HepG2 (cell line): ENCODE results near the gene FNDC3A. TPM values are rescaled to one million over a fixed set of nuclear protein-coding genes. Genes with fewer than 3 reads are reported as not detected.

Experiments
- ATAC-seq: fragments of 200-7000 bp; cut with Tn5 transposase; 3 replicates; pipeline ENCODE4 v1.9.1; 2020; ENCODE audit warnings: mild to moderate bottlenecking, moderate library complexity
- BruUV-seq: library from RNA; stranded (reverse); fragments of 400-500 nt; replicated peaks from 2 replicates; lab custom pipeline; 2021; lab: Mats Ljungman, UMichigan
- CTCF ChIA-PET: fragments of 300-600 bp; formaldehyde crosslinking; extraction: SDS; loops from one replicate; lab custom pipeline; 2021; ENCODE audit warnings: low total read pairs, inconsistent platforms, low intra/inter-chr PET ratio; lab: Yijun Ruan, JAX
- POLR2A ChIA-PET: fragments of 350-600 bp; sonication (Branson Sonifier 250); formaldehyde crosslinking; loops from one replicate; lab custom pipeline; 2020; ENCODE audit warnings: antibody characterized with exemption, inconsistent platforms; lab: Yijun Ruan, JAX
- DNase-seq: peaks from one replicate; pipeline ENCODE4 v3.0.0-alpha.2; 2015; ENCODE audit warnings: low spot score
- FAIRE-seq: peaks from 3 replicates; lab custom pipeline; 2011; peaks lifted over from hg19 to GRCh38; lab: Jason Lieb, UNC
- H2AFZ ChIP-seq: one replicate; pipeline ENCODE4 v1.6.1; 2011; ENCODE audit warnings: low read length, inconsistent platforms
- H3K27ac ChIP-seq: fragments of 300-600 bp; 3 replicates; pipeline ENCODE4 v1.8.0; 2011; ENCODE audit warnings: mixed run types, mild to moderate bottlenecking, mixed read lengths, low read length, inconsistent platforms; ENCODE audit not compliant: insufficient read depth; ENCODE audit errors: extremely low read length
- H3K27me3 ChIP-seq, 2 experiments: fragments of 200-600 bp in 1 of 2; 2 replicates in 1 of 2; 3 replicates in 1 of 2; pipeline versions ENCODE4 v1.6.0 to v1.8.0; 2011; ENCODE audit warnings: low read length in 2 of 2, mild to moderate bottlenecking in 2 of 2, moderate library complexity in 2 of 2, inconsistent platforms in 1 of 2; ENCODE audit not compliant: insufficient read depth in 2 of 2, control insufficient read depth in 1 of 2
- H3K36me3 ChIP-seq, 2 experiments: fragments of 200-600 bp in 1 of 2; replicated peaks in 1 of 2; 2 replicates in 1 of 2; 3 replicates in 1 of 2; pipeline versions ENCODE4 v1.5.1 to v1.8.0; 2011; ENCODE audit warnings: low read length in 2 of 2, inconsistent platforms in 1 of 2; ENCODE audit not compliant: insufficient read depth in 2 of 2, control insufficient read depth in 1 of 2
- H3K4me1 ChIP-seq: 2 replicates; pipeline ENCODE4 v1.5.1; 2012; ENCODE audit warnings: low read length, inconsistent platforms; ENCODE audit not compliant: insufficient read depth
- H3K4me2 ChIP-seq: 2 replicates; pipeline ENCODE4 v1.6.0; 2011; ENCODE audit warnings: low read depth, low read length, inconsistent platforms
- H3K4me3 ChIP-seq, 3 experiments: fragments of 200-600 bp in 1 of 3; sonication (generic), shearing (Covaris generic) in 1 of 3; replicated peaks in 1 of 3; 2 replicates each; pipeline ENCODE4 v1.5.1; 2011 to 2016; ENCODE audit warnings: low read length in 3 of 3, inconsistent platforms in 2 of 3, low read depth in 2 of 3, mild to moderate bottlenecking in 2 of 3, control low read depth in 1 of 3, mixed read lengths in 1 of 3; ENCODE audit not compliant: insufficient read depth in 1 of 3
- H3K79me2 ChIP-seq: one replicate; pipeline ENCODE4 v1.6.1; 2011; ENCODE audit warnings: low read length, inconsistent platforms; ENCODE audit not compliant: insufficient read depth
- H3K9ac ChIP-seq: 2 replicates; pipeline ENCODE4 v1.6.0; 2011; ENCODE audit warnings: mild to moderate bottlenecking, low read depth, low read length, inconsistent platforms; ENCODE audit not compliant: insufficient read depth
- H3K9me3 ChIP-seq: 2 replicates; pipeline ENCODE4 v1.5.1; 2012; ENCODE audit warnings: mild to moderate bottlenecking, low read length
- H4K20me1 ChIP-seq: 2 replicates; pipeline ENCODE4 v1.6.0; 2011; ENCODE audit warnings: inconsistent platforms, mild to moderate bottlenecking, low read length, moderate library complexity; ENCODE audit not compliant: insufficient read depth
- CCDC6 ChIP-seq: sonication (generic); formaldehyde crosslinking; IDR thresholded peaks from 2 replicates; pipeline ENCODE4 v1.8.1; 2022; ENCODE audit warnings: mild to moderate bottlenecking, missing genetic modification reagents, moderate library complexity
- DPF2 ChIP-seq: sonication (generic); formaldehyde crosslinking; IDR thresholded peaks from 2 replicates; pipeline ENCODE4 v1.4.0; 2020; ENCODE audit warnings: mild to moderate bottlenecking, low read depth, missing genetic modification reagents, borderline replicate concordance
- HDAC2 ChIP-seq: sonication (generic); formaldehyde crosslinking; IDR thresholded peaks from 2 replicates; pipeline ENCODE4 v1.4.0; 2020; ENCODE audit warnings: missing genetic modification reagents
- NCOA5 ChIP-seq: sonication (generic); formaldehyde crosslinking; IDR thresholded peaks from 2 replicates; pipeline ENCODE4 v1.4.0; 2020; ENCODE audit warnings: missing genetic modification reagents
- NR2F6 ChIP-seq, 2 experiments: IDR thresholded peaks; 2 replicates each; pipeline ENCODE4 v1.6.1; 2016; ENCODE audit warnings: antibody characterized with exemption in 1 of 2, mild to moderate bottlenecking in 1 of 2
- SRF ChIP-seq: IDR thresholded peaks from 2 replicates; pipeline ENCODE4 v1.6.1; 2011; ENCODE audit warnings: mild to moderate bottlenecking, low read depth, low read length, moderate library complexity
- STAT5B ChIP-seq: sonication (generic); formaldehyde crosslinking; IDR thresholded peaks from 2 replicates; pipeline ENCODE4 v1.4.0; 2020; ENCODE audit warnings: missing genetic modification reagents
- TRIM24 ChIP-seq: sonication (generic); formaldehyde crosslinking; IDR thresholded peaks from 2 replicates; pipeline ENCODE4 v1.8.0; 2022; ENCODE audit warnings: mild to moderate bottlenecking, missing genetic modification reagents
- ZBTB7B ChIP-seq: sonication (generic); formaldehyde crosslinking; IDR thresholded peaks from 2 replicates; pipeline ENCODE4 v1.4.0; 2020; ENCODE audit warnings: missing genetic modification reagents
- ZFP1 ChIP-seq: IDR thresholded peaks from 2 replicates; pipeline ENCODE4 v1.6.1; 2016
- ZNF274 ChIP-seq: sonication (generic); formaldehyde crosslinking; IDR thresholded peaks from 2 replicates; pipeline ENCODE4 v1.5.1; 2020; ENCODE audit warnings: mild to moderate bottlenecking, missing genetic modification reagents
- ZNF317 ChIP-seq: sonication (generic); formaldehyde crosslinking; IDR thresholded peaks from 2 replicates; pipeline ENCODE4 v1.5.0; 2020; ENCODE audit warnings: mild to moderate bottlenecking, missing genetic modification reagents
- ZNF335 ChIP-seq: sonication (generic); formaldehyde crosslinking; IDR thresholded peaks from 2 replicates; pipeline ENCODE4 v1.4.0; 2020; ENCODE audit warnings: missing genetic modification reagents
- ZNF614 ChIP-seq: IDR thresholded peaks from 2 replicates; pipeline ENCODE4 v1.6.1; 2018; ENCODE audit warnings: missing biosample characterization, missing genetic modification reagents, inconsistent platforms, borderline replicate concordance
- WGBS: methylation state at CpG from one replicate; pipeline ENCODE4 v1.1.6; 2017; ENCODE audit warnings: low lambda C conversion rate; 5-methylcytosine and 5-hydroxymethylcytosine counted together
- in situ Hi-C: cut with HindIII; loops from 2 replicates; pipeline ENCODE4 v1.10.0; 2017; ENCODE audit warnings: low pct_unique_long_range_greater_than_20kb; ENCODE audit not compliant: extremely low pct_ligation_motif_present
- intact Hi-C: fragments of 100-400 bp; cut with micrococcal nuclease; formaldehyde crosslinking; loops from one replicate; pipeline ENCODE4 v1.10.0; 2022; ENCODE audit not compliant: unreplicated experiment
- polyA plus RNA-seq, 8 experiments: library from polyadenylated mRNA; depleted of rRNA in 3 of 8; stranded (reverse) in 7 of 8; unstranded in 1 of 8; fragments of >200 nt; fragmentation: Illumina TruSeq in 4 of 8; extraction: Trizol in 4 of 8; gene quantifications; 2 replicates each; pipeline versions ENCODE4 v1.2.1 to v1.2.3, GENCODE V29; 2011 to 2016; ENCODE audit warnings: low read depth in 4 of 8, missing spikeins in 1 of 8, mixed read lengths in 1 of 8; ENCODE audit not compliant: insufficient read depth in 1 of 8
- total RNA-seq, 5 experiments: library from RNA; depleted of rRNA; stranded (reverse); fragments of >200 nt; fragmentation: Illumina TruSeq; extraction: Trizol; gene quantifications; 2 replicates each; pipeline ENCODE4 v1.2.3, GENCODE V29; 2016; ENCODE audit warnings: low read depth in 1 of 5
- TF ChIP-seq, protein P1 (sequence below): sonication (generic); formaldehyde crosslinking; IDR thresholded peaks from 2 replicates; pipeline ENCODE4 v1.8.0; 2022; ENCODE audit warnings: missing genetic modification reagents, mild to moderate bottlenecking, borderline replicate concordance
- TF ChIP-seq, protein P2 (sequence below), 2 experiments: fragments of 450-650 bp in 1 of 2; sonication (generic) in 1 of 2; formaldehyde crosslinking; IDR thresholded peaks; 2 replicates each; pipeline versions ENCODE4 v1.5.0 to v1.8.0; 2020 to 2022; ENCODE audit warnings: mild to moderate bottlenecking in 1 of 2, missing genetic modification reagents in 1 of 2
- TF ChIP-seq, protein P3 (sequence below): sonication (generic); formaldehyde crosslinking; IDR thresholded peaks from 2 replicates; pipeline ENCODE4 v1.4.0; 2020; ENCODE audit warnings: mild to moderate bottlenecking, missing genetic modification reagents

Gene FNDC3A
- total and polyA plus RNA-seq, 2 of the 13 experiments (the other 11 are each of a cell fraction or from before 2014, with no cell fraction given), result 36.7 to 39.3 TPM

DNA sequence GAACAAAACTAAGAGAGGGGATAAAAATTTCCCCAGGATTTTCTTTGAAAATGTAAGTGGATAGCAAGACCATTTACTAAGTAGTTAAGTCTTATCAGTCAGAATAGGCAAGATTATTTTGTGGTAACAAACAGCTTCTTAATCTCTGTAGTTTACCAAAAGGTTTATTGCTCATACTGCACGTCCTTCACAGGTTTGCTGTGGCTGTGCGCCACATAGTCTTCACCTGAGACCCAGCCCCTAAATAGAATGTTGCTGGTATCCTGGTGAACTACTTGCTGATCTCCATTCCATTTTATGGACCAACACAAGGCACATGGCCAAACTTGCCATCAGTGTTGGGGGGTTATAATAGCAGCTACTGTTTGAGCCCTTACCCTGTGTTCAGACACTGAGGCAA, 44.6 kb downstream of the FNDC3A start (continued):
- TF ChIP-seq ZNF335 (no peak), CCDC6 (CRISPR knock-in tag) (no peak), ZNF614 (CRISPR knock-in tag) (no peak), HDAC2 (CRISPR knock-in tag) (no peak), ZNF317 (CRISPR knock-in tag) (no peak), NR2F6 (IDR thresholded peaks at IDR 0.05) (no peak), NR2F6 (CRISPR knock-in tag; IDR thresholded peaks at IDR 0.05) (no peak)

DNA sequence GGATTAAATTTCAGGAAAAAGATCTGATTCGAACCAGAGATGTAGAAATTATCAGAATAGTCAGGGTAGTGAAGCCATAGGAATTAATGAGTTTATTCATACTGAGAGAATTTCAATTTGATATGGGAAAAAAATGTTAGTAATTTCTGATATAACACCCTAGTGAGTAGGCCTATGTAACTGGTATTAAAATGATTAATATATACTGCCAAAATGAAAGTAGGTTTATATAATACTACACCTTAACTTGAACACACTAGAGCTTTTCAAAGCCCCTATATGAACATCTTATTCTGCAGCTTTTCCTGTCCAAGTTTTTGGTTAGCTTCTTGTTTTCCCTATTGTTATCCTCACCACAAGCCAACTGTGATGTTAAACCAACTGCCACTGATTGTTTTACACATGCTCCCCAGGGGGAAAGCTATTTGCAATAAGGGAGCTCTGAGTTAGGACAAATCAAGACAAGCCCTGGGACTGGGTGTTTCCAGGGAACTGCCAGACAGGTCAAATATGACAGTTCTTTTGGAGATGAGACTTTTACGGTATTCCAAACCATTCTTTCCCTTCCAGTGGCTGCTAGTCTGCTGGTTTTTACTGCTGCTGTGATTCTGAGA, 45.3 kb downstream of the FNDC3A start:
- no peak overlapping the region for H3K27ac ChIP-seq
- ATAC-seq, result no peak
- POLR2A ChIA-PET, result no interaction called here
- CTCF ChIA-PET, result no interaction called here
- H4K20me1 ChIP-seq, result no peaks in the 10 kb centered on the region
- DNase-seq, result no peak
- H3K9me3 ChIP-seq, result no peaks in the 10 kb centered on the region; the same call in 1 of the 2 replicates
- H3K4me1 ChIP-seq, result peaks cover 29% of the 10 kb centered on the region
- in situ Hi-C loops, result no loop called here
- H3K79me2 ChIP-seq, result peaks cover 5% of the 10 kb centered on the region
- intact Hi-C loops, result no loop called here
- no peaks in the 10 kb centered on the region for H3K27me3 ChIP-seq
- 94% methylated on average over 2 of the region's 2 CpGs for WGBS
- no peak overlapping the region for H3K4me2 ChIP-seq
- no peak overlapping the region for H3K4me3 ChIP-seq
- H3K36me3 ChIP-seq, result no peaks in the 10 kb centered on the region
- no peak for FAIRE-seq
- no TSS peak for BruUV-seq
- TF ChIP-seq, protein P1, sequence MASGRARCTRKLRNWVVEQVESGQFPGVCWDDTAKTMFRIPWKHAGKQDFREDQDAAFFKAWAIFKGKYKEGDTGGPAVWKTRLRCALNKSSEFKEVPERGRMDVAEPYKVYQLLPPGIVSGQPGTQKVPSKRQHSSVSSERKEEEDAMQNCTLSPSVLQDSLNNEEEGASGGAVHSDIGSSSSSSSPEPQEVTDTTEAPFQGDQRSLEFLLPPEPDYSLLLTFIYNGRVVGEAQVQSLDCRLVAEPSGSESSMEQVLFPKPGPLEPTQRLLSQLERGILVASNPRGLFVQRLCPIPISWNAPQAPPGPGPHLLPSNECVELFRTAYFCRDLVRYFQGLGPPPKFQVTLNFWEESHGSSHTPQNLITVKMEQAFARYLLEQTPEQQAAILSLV (CRISPR knock-in tag), result no peak
- no peak for TF ChIP-seq ZNF274
- no peak for TF ChIP-seq SRF
- no peak for TF ChIP-seq ZBTB7B (CRISPR knock-in tag)
- no peak for TF ChIP-seq STAT5B (CRISPR knock-in tag)
- TF ChIP-seq ZFP1 (CRISPR knock-in tag), result no peak
- TF ChIP-seq, protein P2, sequence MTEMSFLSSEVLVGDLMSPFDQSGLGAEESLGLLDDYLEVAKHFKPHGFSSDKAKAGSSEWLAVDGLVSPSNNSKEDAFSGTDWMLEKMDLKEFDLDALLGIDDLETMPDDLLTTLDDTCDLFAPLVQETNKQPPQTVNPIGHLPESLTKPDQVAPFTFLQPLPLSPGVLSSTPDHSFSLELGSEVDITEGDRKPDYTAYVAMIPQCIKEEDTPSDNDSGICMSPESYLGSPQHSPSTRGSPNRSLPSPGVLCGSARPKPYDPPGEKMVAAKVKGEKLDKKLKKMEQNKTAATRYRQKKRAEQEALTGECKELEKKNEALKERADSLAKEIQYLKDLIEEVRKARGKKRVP (CRISPR knock-in tag; IDR thresholded peaks at IDR 0.05), result no peak
- TF ChIP-seq NCOA5 (CRISPR knock-in tag), result no peak
- TF ChIP-seq, protein P3, sequence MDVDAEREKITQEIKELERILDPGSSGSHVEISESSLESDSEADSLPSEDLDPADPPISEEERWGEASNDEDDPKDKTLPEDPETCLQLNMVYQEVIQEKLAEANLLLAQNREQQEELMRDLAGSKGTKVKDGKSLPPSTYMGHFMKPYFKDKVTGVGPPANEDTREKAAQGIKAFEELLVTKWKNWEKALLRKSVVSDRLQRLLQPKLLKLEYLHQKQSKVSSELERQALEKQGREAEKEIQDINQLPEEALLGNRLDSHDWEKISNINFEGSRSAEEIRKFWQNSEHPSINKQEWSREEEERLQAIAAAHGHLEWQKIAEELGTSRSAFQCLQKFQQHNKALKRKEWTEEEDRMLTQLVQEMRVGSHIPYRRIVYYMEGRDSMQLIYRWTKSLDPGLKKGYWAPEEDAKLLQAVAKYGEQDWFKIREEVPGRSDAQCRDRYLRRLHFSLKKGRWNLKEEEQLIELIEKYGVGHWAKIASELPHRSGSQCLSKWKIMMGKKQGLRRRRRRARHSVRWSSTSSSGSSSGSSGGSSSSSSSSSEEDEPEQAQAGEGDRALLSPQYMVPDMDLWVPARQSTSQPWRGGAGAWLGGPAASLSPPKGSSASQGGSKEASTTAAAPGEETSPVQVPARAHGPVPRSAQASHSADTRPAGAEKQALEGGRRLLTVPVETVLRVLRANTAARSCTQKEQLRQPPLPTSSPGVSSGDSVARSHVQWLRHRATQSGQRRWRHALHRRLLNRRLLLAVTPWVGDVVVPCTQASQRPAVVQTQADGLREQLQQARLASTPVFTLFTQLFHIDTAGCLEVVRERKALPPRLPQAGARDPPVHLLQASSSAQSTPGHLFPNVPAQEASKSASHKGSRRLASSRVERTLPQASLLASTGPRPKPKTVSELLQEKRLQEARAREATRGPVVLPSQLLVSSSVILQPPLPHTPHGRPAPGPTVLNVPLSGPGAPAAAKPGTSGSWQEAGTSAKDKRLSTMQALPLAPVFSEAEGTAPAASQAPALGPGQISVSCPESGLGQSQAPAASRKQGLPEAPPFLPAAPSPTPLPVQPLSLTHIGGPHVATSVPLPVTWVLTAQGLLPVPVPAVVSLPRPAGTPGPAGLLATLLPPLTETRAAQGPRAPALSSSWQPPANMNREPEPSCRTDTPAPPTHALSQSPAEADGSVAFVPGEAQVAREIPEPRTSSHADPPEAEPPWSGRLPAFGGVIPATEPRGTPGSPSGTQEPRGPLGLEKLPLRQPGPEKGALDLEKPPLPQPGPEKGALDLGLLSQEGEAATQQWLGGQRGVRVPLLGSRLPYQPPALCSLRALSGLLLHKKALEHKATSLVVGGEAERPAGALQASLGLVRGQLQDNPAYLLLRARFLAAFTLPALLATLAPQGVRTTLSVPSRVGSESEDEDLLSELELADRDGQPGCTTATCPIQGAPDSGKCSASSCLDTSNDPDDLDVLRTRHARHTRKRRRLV, result no peak
- TF ChIP-seq DPF2 (CRISPR knock-in tag), result no peak
- TF ChIP-seq TRIM24, result no peak
- no peak overlapping the region for H3K9ac ChIP-seq
- H2AFZ ChIP-seq, result no peak overlapping the region
